ENCODE data around the gene FAM47E.
"Not testable (repeated sequence)": the region's sequence is repeated elsewhere in the genome, so short reads cannot be mapped to it uniquely, and the experiment has no call there.

The FAM47E gene

DNA sequence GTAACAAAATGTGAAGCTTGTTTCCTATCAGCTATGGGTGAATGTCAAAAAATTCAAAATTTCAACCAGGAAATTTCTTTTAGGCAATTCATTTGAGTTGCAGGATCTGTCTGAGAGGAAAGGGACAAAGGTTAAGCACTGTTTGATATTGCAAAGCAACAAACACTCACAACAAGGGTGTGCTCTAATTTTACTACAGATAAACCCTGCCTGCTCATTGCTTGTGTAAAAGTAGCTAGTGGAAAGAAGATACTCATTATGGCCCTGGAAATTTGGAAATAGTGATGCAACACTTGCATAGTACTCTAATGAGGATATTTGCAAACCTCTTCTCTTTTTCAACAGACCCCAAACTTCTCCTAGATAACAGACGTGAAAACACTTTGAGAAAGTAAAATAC lies 27.1 kb downstream of the FAM47E start:
- H3K36me3 ChIP-seq (ENCODE audit: insufficient read depth, low read length), result no peaks in the 10 kb centered on the region
- no peak for TF ChIP-seq EZH2phosphoT487 (IDR thresholded peaks at IDR 0.05; ENCODE audit: borderline replicate concordance)
- TF ChIP-seq CTCF (conservative IDR thresholded peaks at IDR 0.05; ENCODE audit: low read length), result no peak
- H3K4me1 ChIP-seq (ENCODE audit: insufficient read depth, low read length, poor library complexity, severe bottlenecking), result no peaks in the 10 kb centered on the region
- H3K9ac ChIP-seq (ENCODE audit: low read depth, low read length, poor library complexity, severe bottlenecking), result no peak overlapping the region
- H3K9me2 ChIP-seq (replicated peaks; ENCODE audit: low read depth, low read length), result no peaks in the 10 kb centered on the region
- H2AFZ ChIP-seq (ENCODE audit: low read length), result no peak overlapping the region
- H4K20me1 ChIP-seq (ENCODE audit: insufficient read depth, low read length, poor library complexity, severe bottlenecking), result no peaks in the 10 kb centered on the region
- no peak overlapping the region for H3K4me3 ChIP-seq (ENCODE audit: low read length, poor library complexity, severe bottlenecking)
- H3K9me3 ChIP-seq (ENCODE audit: insufficient read depth, low read depth, low read length), result no peaks in the 10 kb centered on the region
- H3F3A ChIP-seq (ENCODE audit: low read depth), result no peaks in the 10 kb centered on the region
- no peaks in the 10 kb centered on the region for H3K27me3 ChIP-seq (ENCODE audit: insufficient read depth, low read length, poor library complexity, severe bottlenecking)
- no peak overlapping the region for H3K4me2 ChIP-seq (ENCODE audit: low read depth, low read length, poor library complexity, severe bottlenecking)
- H3K79me2 ChIP-seq (ENCODE audit: insufficient read depth, low read length), result no peaks in the 10 kb centered on the region

DNA sequence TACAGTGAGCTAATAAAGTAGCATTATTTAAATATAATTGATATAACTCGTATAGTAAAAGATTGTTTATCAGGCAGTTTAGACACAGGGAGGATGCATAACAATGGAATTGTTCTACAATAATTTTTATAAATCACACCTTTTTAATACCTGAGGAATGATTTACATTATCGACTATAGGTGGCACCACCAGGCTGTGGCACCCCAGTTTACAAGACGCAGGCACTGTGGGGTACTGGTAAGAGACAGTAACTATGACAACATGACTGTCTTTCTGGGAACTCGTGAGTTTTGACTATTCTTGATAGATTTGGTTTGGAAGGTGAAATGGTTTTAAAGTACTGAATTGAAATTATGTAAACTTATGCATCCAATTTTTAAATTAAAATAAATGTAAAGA lies 27.9 kb downstream of the FAM47E start:
- no peak overlapping the region for H3K4me3 ChIP-seq (ENCODE audit: low read length, poor library complexity, severe bottlenecking)
- H3K9ac ChIP-seq (ENCODE audit: low read depth, low read length, poor library complexity, severe bottlenecking), result no peak overlapping the region
- H4K20me1 ChIP-seq (ENCODE audit: insufficient read depth, low read length, poor library complexity, severe bottlenecking), result no peaks in the 10 kb centered on the region
- no peaks in the 10 kb centered on the region for H3K79me2 ChIP-seq (ENCODE audit: insufficient read depth, low read length)
- TF ChIP-seq EZH2phosphoT487 (IDR thresholded peaks at IDR 0.05; ENCODE audit: borderline replicate concordance) (no peak), CTCF (conservative IDR thresholded peaks at IDR 0.05; ENCODE audit: low read length) (no peak)
- no peaks in the 10 kb centered on the region for H3K27me3 ChIP-seq (ENCODE audit: insufficient read depth, low read length, poor library complexity, severe bottlenecking)
- H3K4me2 ChIP-seq (ENCODE audit: low read depth, low read length, poor library complexity, severe bottlenecking), result no peak overlapping the region
- no peaks in the 10 kb centered on the region for H3K36me3 ChIP-seq (ENCODE audit: insufficient read depth, low read length)
- H3K9me2 ChIP-seq (replicated peaks; ENCODE audit: low read depth, low read length), result no peaks in the 10 kb centered on the region
- no peaks in the 10 kb centered on the region for H3K4me1 ChIP-seq (ENCODE audit: insufficient read depth, low read length, poor library complexity, severe bottlenecking)
- no peaks in the 10 kb centered on the region for H3F3A ChIP-seq (ENCODE audit: low read depth)
- no peaks in the 10 kb centered on the region for H3K9me3 ChIP-seq (ENCODE audit: insufficient read depth, low read depth, low read length)
- H2AFZ ChIP-seq (ENCODE audit: low read length), result no peak overlapping the region

DNA sequence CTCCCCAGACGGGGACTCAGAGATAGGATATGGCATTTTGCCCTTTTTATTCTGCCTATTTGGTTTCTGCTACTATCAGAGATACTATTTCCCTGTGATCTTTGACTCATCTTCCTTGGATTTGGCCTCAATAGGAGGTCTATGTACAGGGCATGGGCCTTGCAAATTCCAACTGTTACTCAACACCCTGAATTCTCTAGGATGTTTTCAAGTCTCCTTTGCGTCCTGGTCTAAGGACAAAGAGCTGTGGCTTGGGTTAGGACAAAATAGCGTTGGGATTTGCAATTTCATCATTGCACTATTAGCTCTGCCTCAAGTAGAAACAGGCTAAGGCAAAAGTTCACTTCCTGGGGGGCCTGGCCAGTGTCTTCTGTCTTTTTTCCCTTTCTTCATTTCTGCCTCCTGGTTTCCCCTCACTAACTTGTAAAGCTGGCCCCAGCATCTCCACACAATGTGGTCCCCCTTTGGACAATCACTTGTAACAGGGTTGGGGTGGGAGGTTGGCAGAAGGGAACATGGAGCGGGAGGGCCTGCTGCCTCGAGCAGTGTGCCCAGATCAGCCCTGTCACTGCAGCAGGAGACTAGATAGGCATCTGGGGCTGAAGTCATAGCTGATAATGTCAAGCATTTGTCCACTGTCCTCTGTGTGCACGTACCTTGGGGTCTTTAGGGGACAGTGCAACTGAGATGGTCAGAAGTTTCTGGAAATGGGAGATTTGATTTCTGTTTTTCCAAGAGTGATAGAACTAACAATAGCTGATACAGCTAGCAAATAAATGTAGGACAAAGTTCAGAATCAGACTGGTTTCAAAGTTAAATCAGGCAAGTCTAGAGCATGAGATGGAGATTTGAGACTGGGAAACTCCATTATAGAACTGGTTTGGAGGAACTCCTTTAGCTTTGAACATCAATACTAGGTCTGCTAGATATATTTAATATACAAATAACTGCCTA lies 29.2 kb downstream of the FAM47E start:
- H3K79me2 ChIP-seq (ENCODE audit: insufficient read depth, low read length), result no peaks in the 10 kb centered on the region
- H3K4me2 ChIP-seq (ENCODE audit: low read depth, low read length, poor library complexity, severe bottlenecking), result no peak overlapping the region
- H3K4me1 ChIP-seq (ENCODE audit: insufficient read depth, low read length, poor library complexity, severe bottlenecking), result no peaks in the 10 kb centered on the region
- H4K20me1 ChIP-seq (ENCODE audit: insufficient read depth, low read length, poor library complexity, severe bottlenecking), result no peaks in the 10 kb centered on the region
- H3K9me3 ChIP-seq (ENCODE audit: insufficient read depth, low read depth, low read length), result no peaks in the 10 kb centered on the region
- H3K36me3 ChIP-seq (ENCODE audit: insufficient read depth, low read length), result no peaks in the 10 kb centered on the region
- H3K9me2 ChIP-seq (replicated peaks; ENCODE audit: low read depth, low read length), result no peaks in the 10 kb centered on the region
- no peak for TF ChIP-seq EZH2phosphoT487 (IDR thresholded peaks at IDR 0.05; ENCODE audit: borderline replicate concordance)
- no peak for TF ChIP-seq CTCF (conservative IDR thresholded peaks at IDR 0.05; ENCODE audit: low read length)
- H3K27me3 ChIP-seq (ENCODE audit: insufficient read depth, low read length, poor library complexity, severe bottlenecking), result no peaks in the 10 kb centered on the region
- H3K9ac ChIP-seq (ENCODE audit: low read depth, low read length, poor library complexity, severe bottlenecking), result no peak overlapping the region
- H3K4me3 ChIP-seq (ENCODE audit: low read length, poor library complexity, severe bottlenecking), result no peak overlapping the region
- H2AFZ ChIP-seq (ENCODE audit: low read length), result no peak overlapping the region
- H3F3A ChIP-seq (ENCODE audit: low read depth), result no peaks in the 10 kb centered on the region

GRCh38 chr4:76281594-76281993 lies 30.1 kb downstream of the FAM47E start:
- not testable (repeated sequence) for H3K9me2 ChIP-seq (replicated peaks; ENCODE audit: low read depth, low read length); H3K4me2 ChIP-seq (ENCODE audit: low read depth, low read length, poor library complexity, severe bottlenecking); H3K4me3 ChIP-seq (ENCODE audit: low read length, poor library complexity, severe bottlenecking); H4K20me1 ChIP-seq (ENCODE audit: insufficient read depth, low read length, poor library complexity, severe bottlenecking); H3K27me3 ChIP-seq (ENCODE audit: insufficient read depth, low read length, poor library complexity, severe bottlenecking); H3K36me3 ChIP-seq (ENCODE audit: insufficient read depth, low read length); H3K4me1 ChIP-seq (ENCODE audit: insufficient read depth, low read length, poor library complexity, severe bottlenecking); H3K9ac ChIP-seq (ENCODE audit: low read depth, low read length, poor library complexity, severe bottlenecking); H3K79me2 ChIP-seq (ENCODE audit: insufficient read depth, low read length); H2AFZ ChIP-seq (ENCODE audit: low read length); H3K9me3 ChIP-seq (ENCODE audit: insufficient read depth, low read depth, low read length); H3F3A ChIP-seq (ENCODE audit: low read depth)
